SK-N-SH (cell line): ENCODE measurements around the gene BACE2. TPM values are rescaled to one million over a fixed set of nuclear protein-coding genes. Genes with fewer than 3 reads are reported as not detected.

ENCODE experiments used
- CTCF ChIA-PET: fragments of 300-600, 350-600 bp; formaldehyde crosslinking; extraction: SDS; loops from one replicate; lab custom pipeline; 2021; lab: Yijun Ruan, JAX
- POLR2A ChIA-PET: fragments of 350-600 bp; sonication (Branson Sonifier 250); formaldehyde crosslinking; extraction: SDS; loops from one replicate; lab custom pipeline; 2020; ENCODE audit warnings: antibody characterized with exemption, inconsistent platforms; lab: Yijun Ruan, JAX
- DNase-seq: peaks from one replicate; pipeline ENCODE4 v3.0.0; 2012
- H2AFZ ChIP-seq: fragments of 200-600 bp; sonication (generic); 2 replicates; pipeline ENCODE4 v1.8.1; 2016; ENCODE audit warnings: antibody characterized with exemption, mild to moderate bottlenecking, low read depth
- H3F3A ChIP-seq: fragments of 200-600 bp; sonication (generic); replicated peaks from 2 replicates; pipeline ENCODE3; 2016; ENCODE audit warnings: antibody characterized with exemption, mild to moderate bottlenecking; ENCODE audit not compliant: insufficient read depth
- H3K27ac ChIP-seq, 2 experiments: fragments of 200-500 bp in 1 of 2; fragments of 200-600 bp in 1 of 2; sonication (Bioruptor generic) in 1 of 2; sonication (generic), shearing (Covaris generic) in 1 of 2; 2 replicates each; pipeline versions ENCODE4 v1.5.1 to v1.6.1; 2014 to 2016; ENCODE audit warnings: low read depth in 2 of 2, inconsistent platforms in 1 of 2, low read length in 1 of 2, mild to moderate bottlenecking in 1 of 2, mixed read lengths in 1 of 2
- H3K27me3 ChIP-seq: fragments of 200-600 bp; sonication (generic), shearing (Covaris generic); 2 replicates; pipeline ENCODE4 v1.6.1; 2016; ENCODE audit warnings: mixed run types; ENCODE audit not compliant: insufficient read depth
- H3K36me3 ChIP-seq, 2 experiments: fragments of 200-500 bp in 1 of 2; fragments of 200-600 bp in 1 of 2; sonication (Bioruptor generic) in 1 of 2; sonication (generic) in 1 of 2; replicated peaks in 1 of 2; 2 replicates each; pipeline versions ENCODE3 to v1.5.1; 2014 to 2016; ENCODE audit warnings: low read length in 1 of 2, mild to moderate bottlenecking in 1 of 2; ENCODE audit not compliant: insufficient read depth in 2 of 2, control insufficient read depth in 1 of 2
- H3K4me1 ChIP-seq, 2 experiments: fragments of 200-500 bp in 1 of 2; fragments of 200-600 bp in 1 of 2; sonication (Bioruptor generic) in 1 of 2; sonication (generic), shearing (Covaris generic) in 1 of 2; 2 replicates each; pipeline versions ENCODE4 v1.5.1 to v1.6.1; 2014 to 2016; ENCODE audit warnings: low read depth in 1 of 2, low read length in 1 of 2, mixed run types in 1 of 2; ENCODE audit not compliant: insufficient read depth in 2 of 2, control insufficient read depth in 1 of 2
- H3K4me2 ChIP-seq: fragments of 200-600 bp; sonication (generic), shearing (Covaris generic); 2 replicates; pipeline ENCODE4 v1.6.1; 2017; ENCODE audit warnings: mixed run types
- H3K4me3 ChIP-seq, 2 experiments: fragments of 200-500 bp in 1 of 2; fragments of 200-600 bp in 1 of 2; sonication (Bioruptor generic) in 1 of 2; sonication (generic), shearing (Covaris generic) in 1 of 2; 2 replicates each; pipeline versions ENCODE4 v1.5.1 to v1.8.1; 2014 to 2016; ENCODE audit warnings: low read depth in 2 of 2, inconsistent platforms in 1 of 2, low read length in 1 of 2, mild to moderate bottlenecking in 1 of 2, mixed read lengths in 1 of 2, moderate library complexity in 1 of 2
- H3K79me2 ChIP-seq: fragments of 200-600 bp; sonication (generic); 2 replicates; pipeline ENCODE4 v1.8.1; 2017; ENCODE audit warnings: mild to moderate bottlenecking; ENCODE audit not compliant: insufficient read depth
- H3K9ac ChIP-seq: fragments of 200-600 bp; sonication (generic); 2 replicates; pipeline ENCODE4 v1.6.1; 2017; ENCODE audit warnings: mixed run types
- H3K9me2 ChIP-seq: fragments of 200-600 bp; sonication (generic); 2 replicates; pipeline ENCODE4 v1.6.1; 2017; ENCODE audit warnings: mixed run types
- H3K9me3 ChIP-seq: fragments of 200-600 bp; sonication (generic); 2 replicates; pipeline ENCODE4 v1.6.1; 2017; ENCODE audit warnings: mixed run types, mild to moderate bottlenecking, moderate library complexity
- H4K20me1 ChIP-seq: fragments of 200-600 bp; sonication (generic); 2 replicates; pipeline ENCODE4 v1.6.1; 2017; ENCODE audit warnings: mild to moderate bottlenecking, mixed run types; ENCODE audit not compliant: insufficient read depth
- ELF1 ChIP-seq: IDR thresholded peaks from 2 replicates; pipeline ENCODE4 v1.4.0; 2012
- FOSL2 ChIP-seq: IDR thresholded peaks from 2 replicates; pipeline ENCODE4 v1.4.0; 2012; ENCODE audit warnings: low read depth, mild to moderate bottlenecking, moderate library complexity, borderline replicate concordance
- FOXJ3 ChIP-seq: sonication (generic); formaldehyde crosslinking; IDR thresholded peaks from 2 replicates; pipeline ENCODE4 v1.5.1; 2020; ENCODE audit warnings: mild to moderate bottlenecking, missing genetic modification reagents
- FOXM1 ChIP-seq: IDR thresholded peaks from 2 replicates; pipeline ENCODE4 v1.4.0; 2012; ENCODE audit warnings: low read depth, mild to moderate bottlenecking
- GABPA ChIP-seq: IDR thresholded peaks from 2 replicates; pipeline ENCODE4 v1.4.0; 2012; ENCODE audit warnings: low read depth, mild to moderate bottlenecking
- JUND ChIP-seq: IDR thresholded peaks from 2 replicates; pipeline ENCODE4 v1.4.0; 2012
- MEF2A ChIP-seq: IDR thresholded peaks from 2 replicates; pipeline ENCODE4 v1.4.0; 2012; ENCODE audit warnings: low read depth, borderline replicate concordance
- MXI1 ChIP-seq: IDR thresholded peaks from 2 replicates; pipeline ENCODE4 v1.6.1; 2012; ENCODE audit warnings: mild to moderate bottlenecking, low read depth, low read length, improper control_type of control experiment
- RAD21 ChIP-seq: IDR thresholded peaks from 2 replicates; pipeline ENCODE4 v1.6.1; 2012; ENCODE audit warnings: mild to moderate bottlenecking, low read length
- RXRA ChIP-seq: IDR thresholded peaks from 2 replicates; pipeline ENCODE4 v1.4.0; 2012; ENCODE audit warnings: low read depth, mild to moderate bottlenecking, borderline replicate concordance
- TAF1 ChIP-seq: IDR thresholded peaks from 2 replicates; pipeline ENCODE4 v1.6.1; 2012; ENCODE audit warnings: low read depth, mild to moderate bottlenecking, low read length, moderate library complexity, borderline replicate concordance
- TCF12 ChIP-seq: IDR thresholded peaks from 2 replicates; pipeline ENCODE4 v1.4.0; 2012
- USF1 ChIP-seq: IDR thresholded peaks from 2 replicates; pipeline ENCODE4 v1.4.0; 2012; ENCODE audit warnings: low read depth, borderline replicate concordance
- USF2 ChIP-seq: fragments of 150-350 bp; IDR thresholded peaks from 2 replicates; pipeline ENCODE4 v1.6.1; 2017; ENCODE audit warnings: antibody characterized with exemption, low read length, low read depth, borderline replicate concordance
- YY1 ChIP-seq: IDR thresholded peaks from 2 replicates; pipeline ENCODE4 v1.4.0; 2012; ENCODE audit warnings: low read depth, mild to moderate bottlenecking
- WGBS: methylation state at CpG from one replicate; pipeline ENCODE4 v1.1.6; 2017; ENCODE audit warnings: low lambda C conversion rate; 5-methylcytosine and 5-hydroxymethylcytosine counted together
- polyA plus RNA-seq, 3 experiments: library from polyadenylated mRNA; depleted of rRNA; stranded (reverse); fragments of >200 nt; gene quantifications; 2 replicates each; pipeline ENCODE4 v1.2.3, GENCODE V29; 2012
- TF ChIP-seq, protein P1 (sequence below): IDR thresholded peaks from 2 replicates; pipeline ENCODE4 v1.6.1; 2012; ENCODE audit warnings: mild to moderate bottlenecking, low read depth, low read length, moderate library complexity
- TF ChIP-seq, protein P2 (sequence below): fragments of 150-350 bp; IDR thresholded peaks from 2 replicates; pipeline ENCODE4 v1.6.1; 2016; ENCODE audit warnings: mild to moderate bottlenecking, low read depth, low read length
- TF ChIP-seq, protein P3 (sequence below): IDR thresholded peaks from 2 replicates; pipeline ENCODE4 v1.4.0; 2012; ENCODE audit warnings: low read depth
- TF ChIP-seq, protein P4 (sequence below): IDR thresholded peaks from 2 replicates; pipeline ENCODE4; 2012

BACE2 gene
- polyA plus RNA-seq, 1 of the 3 experiments (the other 2 are of a cell fraction), result 23.4 TPM

- Histone ChIP-seq H3K27me3 (no peaks in the 10 kb centered on the region), H3K27ac (no peak overlapping the region), H3K9me3 (no peaks in the 10 kb centered on the region), H3K4me1 (no peaks in the 10 kb centered on the region), H4K20me1 (no peaks in the 10 kb centered on the region), H3F3A (no peaks in the 10 kb centered on the region), H2AFZ (no peak overlapping the region), H3K9me2 (no peaks in the 10 kb centered on the region), H3K9ac (no peak overlapping the region), H3K79me2 (no peaks in the 10 kb centered on the region), H3K4me3 (no peak overlapping the region), H3K36me3 (no peaks in the 10 kb centered on the region), H3K4me2 (0 out of 2 replicates have a peak overlapping the region, but pooled peaks have one; percentile 4)
- CTCF ChIA-PET, result no interaction called here
- TF ChIP-seq MXI1 (no peak), TCF12 (no peak), FOSL2 (no peak), RAD21 (no peak), YY1 (no peak), MEF2A (no peak), RXRA (no peak), ELF1 (no peak), TAF1 (no peak), FOXM1 (no peak), USF2 (no peak), FOXJ3 (no peak), USF1 (no peak), GABPA (no peak), JUND (no peak)
- TF ChIP-seq, protein P1, sequence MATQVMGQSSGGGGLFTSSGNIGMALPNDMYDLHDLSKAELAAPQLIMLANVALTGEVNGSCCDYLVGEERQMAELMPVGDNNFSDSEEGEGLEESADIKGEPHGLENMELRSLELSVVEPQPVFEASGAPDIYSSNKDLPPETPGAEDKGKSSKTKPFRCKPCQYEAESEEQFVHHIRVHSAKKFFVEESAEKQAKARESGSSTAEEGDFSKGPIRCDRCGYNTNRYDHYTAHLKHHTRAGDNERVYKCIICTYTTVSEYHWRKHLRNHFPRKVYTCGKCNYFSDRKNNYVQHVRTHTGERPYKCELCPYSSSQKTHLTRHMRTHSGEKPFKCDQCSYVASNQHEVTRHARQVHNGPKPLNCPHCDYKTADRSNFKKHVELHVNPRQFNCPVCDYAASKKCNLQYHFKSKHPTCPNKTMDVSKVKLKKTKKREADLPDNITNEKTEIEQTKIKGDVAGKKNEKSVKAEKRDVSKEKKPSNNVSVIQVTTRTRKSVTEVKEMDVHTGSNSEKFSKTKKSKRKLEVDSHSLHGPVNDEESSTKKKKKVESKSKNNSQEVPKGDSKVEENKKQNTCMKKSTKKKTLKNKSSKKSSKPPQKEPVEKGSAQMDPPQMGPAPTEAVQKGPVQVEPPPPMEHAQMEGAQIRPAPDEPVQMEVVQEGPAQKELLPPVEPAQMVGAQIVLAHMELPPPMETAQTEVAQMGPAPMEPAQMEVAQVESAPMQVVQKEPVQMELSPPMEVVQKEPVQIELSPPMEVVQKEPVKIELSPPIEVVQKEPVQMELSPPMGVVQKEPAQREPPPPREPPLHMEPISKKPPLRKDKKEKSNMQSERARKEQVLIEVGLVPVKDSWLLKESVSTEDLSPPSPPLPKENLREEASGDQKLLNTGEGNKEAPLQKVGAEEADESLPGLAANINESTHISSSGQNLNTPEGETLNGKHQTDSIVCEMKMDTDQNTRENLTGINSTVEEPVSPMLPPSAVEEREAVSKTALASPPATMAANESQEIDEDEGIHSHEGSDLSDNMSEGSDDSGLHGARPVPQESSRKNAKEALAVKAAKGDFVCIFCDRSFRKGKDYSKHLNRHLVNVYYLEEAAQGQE, result no peak
- TF ChIP-seq, protein P2, sequence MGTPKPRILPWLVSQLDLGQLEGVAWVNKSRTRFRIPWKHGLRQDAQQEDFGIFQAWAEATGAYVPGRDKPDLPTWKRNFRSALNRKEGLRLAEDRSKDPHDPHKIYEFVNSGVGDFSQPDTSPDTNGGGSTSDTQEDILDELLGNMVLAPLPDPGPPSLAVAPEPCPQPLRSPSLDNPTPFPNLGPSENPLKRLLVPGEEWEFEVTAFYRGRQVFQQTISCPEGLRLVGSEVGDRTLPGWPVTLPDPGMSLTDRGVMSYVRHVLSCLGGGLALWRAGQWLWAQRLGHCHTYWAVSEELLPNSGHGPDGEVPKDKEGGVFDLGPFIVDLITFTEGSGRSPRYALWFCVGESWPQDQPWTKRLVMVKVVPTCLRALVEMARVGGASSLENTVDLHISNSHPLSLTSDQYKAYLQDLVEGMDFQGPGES, result no peak
- TF ChIP-seq, protein P3, sequence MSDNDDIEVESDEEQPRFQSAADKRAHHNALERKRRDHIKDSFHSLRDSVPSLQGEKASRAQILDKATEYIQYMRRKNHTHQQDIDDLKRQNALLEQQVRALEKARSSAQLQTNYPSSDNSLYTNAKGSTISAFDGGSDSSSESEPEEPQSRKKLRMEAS, result no peak
- TF ChIP-seq, protein P4, sequence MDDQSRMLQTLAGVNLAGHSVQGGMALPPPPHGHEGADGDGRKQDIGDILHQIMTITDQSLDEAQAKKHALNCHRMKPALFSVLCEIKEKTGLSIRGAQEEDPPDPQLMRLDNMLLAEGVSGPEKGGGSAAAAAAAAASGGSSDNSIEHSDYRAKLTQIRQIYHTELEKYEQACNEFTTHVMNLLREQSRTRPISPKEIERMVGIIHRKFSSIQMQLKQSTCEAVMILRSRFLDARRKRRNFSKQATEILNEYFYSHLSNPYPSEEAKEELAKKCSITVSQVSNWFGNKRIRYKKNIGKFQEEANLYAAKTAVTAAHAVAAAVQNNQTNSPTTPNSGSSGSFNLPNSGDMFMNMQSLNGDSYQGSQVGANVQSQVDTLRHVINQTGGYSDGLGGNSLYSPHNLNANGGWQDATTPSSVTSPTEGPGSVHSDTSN, result no peak
- DNase-seq, result no peak
- POLR2A ChIA-PET, result no interaction called here
- 43% methylated on average over 15 of the region's 17 CpGs for WGBS
Observed at GRCh38 chr21:41207401-41208375, 39.7 kb downstream of the BACE2 start.
